Spinal cord (tissue), 10 donors: Measurements from ENCODE around the gene GLT1D1. TPM values are rescaled to one million over a fixed set of nuclear protein-coding genes. Genes with fewer than 3 reads are reported as not detected.
A peak's percentile ranks its signal among the peaks of the same experiment; 100 is the strongest.

Experiments
- DNase-seq, 6 donors: peaks; one replicate each; pipeline versions ENCODE4 v3.0.0 to v3.0.0-alpha.2; 2013 to 2015; ENCODE audit warnings: low spot score in 6 of 6, low read depth in 4 of 6
- H3K27ac ChIP-seq: one replicate; pipeline ENCODE4 v1.5.1; 2013; ENCODE audit warnings: low read depth, low read length, control low read depth
- H3K27me3 ChIP-seq: one replicate; pipeline ENCODE4 v1.6.1; 2013; ENCODE audit warnings: low read length; ENCODE audit not compliant: control insufficient read depth, insufficient read depth
- H3K36me3 ChIP-seq: one replicate; pipeline ENCODE4 v1.6.1; 2013; ENCODE audit warnings: low read length; ENCODE audit not compliant: control insufficient read depth, insufficient read depth
- H3K4me1 ChIP-seq: one replicate; pipeline ENCODE4 v1.6.1; 2013; ENCODE audit warnings: low read length; ENCODE audit not compliant: control insufficient read depth, insufficient read depth
- H3K4me3 ChIP-seq: one replicate; pipeline ENCODE4 v1.5.1; 2013; ENCODE audit warnings: low read depth, low read length, control low read depth
- H3K9me3 ChIP-seq: one replicate; pipeline ENCODE4 v1.6.1; 2013; ENCODE audit warnings: low read length; ENCODE audit not compliant: control insufficient read depth, insufficient read depth
- WGBS: methylation state at CpG from one replicate; pipeline ENCODE4 v1.1.5; 2013; ENCODE audit warnings: missing lambda C conversion rate; ENCODE audit not compliant: insufficient coverage; 5-methylcytosine and 5-hydroxymethylcytosine counted together
- polyA plus RNA-seq, 2 donors: library from polyadenylated mRNA; unstranded; fragments of 120-200 nt; gene quantifications; one replicate each; pipeline ENCODE4 v1.2.1, GENCODE V29; 2013; ENCODE audit not compliant: insufficient read length in 2 of 2
- total RNA-seq, 2 donors: library from RNA; depleted of rRNA in 1 of 2; stranded (reverse); fragments of 120-200 nt in 1 of 2; fragments of >200 nt in 1 of 2; gene quantifications; one replicate each; pipeline versions ENCODE4 v1.2.3 to v1.2.4, GENCODE V29; 2013 to 2014
- donor health status: healthy.

GLT1D1 gene
- total and polyA plus RNA-seq, 4 donors: 6.2 to 25.4 (median 21.9) TPM

DNA sequence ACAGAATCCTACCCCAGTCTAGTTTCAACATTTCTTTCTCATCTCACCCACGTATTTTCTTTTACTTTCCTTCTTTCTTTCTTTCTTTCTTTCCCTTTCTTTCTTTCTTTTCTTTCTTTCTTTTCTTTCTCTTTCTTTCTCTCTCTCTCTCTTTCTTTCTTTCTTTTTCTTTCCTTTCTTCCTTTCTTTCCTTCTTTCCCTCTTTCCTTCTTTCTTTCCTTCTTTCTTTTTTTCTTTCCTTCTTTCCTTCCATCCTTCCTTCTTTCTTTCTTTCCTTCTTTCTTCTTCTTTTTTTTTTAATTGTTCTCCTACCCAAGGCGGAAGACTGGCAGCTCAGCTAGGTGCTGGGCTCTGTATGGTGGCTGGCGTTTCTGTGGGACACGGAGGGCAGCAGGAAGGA lies 55.0 kb downstream of the GLT1D1 start:
- 87% methylated on average over 2 of the region's 4 CpGs for WGBS
- H3K4me3 ChIP-seq: no peak overlapping the region
- H3K9me3 ChIP-seq: no peaks in the 10 kb centered on the region
- no peaks in the 10 kb centered on the region for H3K27me3 ChIP-seq
- H3K36me3 ChIP-seq: no peaks in the 10 kb centered on the region
- H3K27ac ChIP-seq: no peak overlapping the region
- no peaks in the 10 kb centered on the region for H3K4me1 ChIP-seq
- DNase-seq: no peak

DNA sequence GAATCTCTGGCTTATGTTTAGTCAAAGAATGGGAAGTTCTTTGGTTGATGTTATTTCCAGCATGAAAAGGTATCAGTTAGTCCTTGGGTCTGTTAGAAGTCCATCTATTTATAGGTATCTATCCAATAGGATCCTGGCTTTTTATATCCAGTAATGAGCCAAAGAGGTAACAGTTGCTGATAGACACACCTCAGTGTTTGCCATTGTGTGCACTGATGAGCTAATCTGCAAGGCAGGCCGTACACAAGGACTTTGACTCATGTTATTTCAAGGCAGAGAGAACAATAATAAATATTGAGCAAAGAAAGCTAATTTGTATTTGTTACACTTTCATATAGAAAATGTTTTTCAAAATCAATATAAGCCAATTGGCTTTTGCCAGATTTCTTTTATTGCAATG lies 56.4 kb downstream of the GLT1D1 start:
- H3K36me3 ChIP-seq: no peaks in the 10 kb centered on the region
- no peaks in the 10 kb centered on the region for H3K27me3 ChIP-seq
- H3K9me3 ChIP-seq: no peaks in the 10 kb centered on the region
- H3K4me1 ChIP-seq: no peaks in the 10 kb centered on the region
- no peak overlapping the region for H3K4me3 ChIP-seq
- no peak for DNase-seq
- WGBS: no CpG with 5 or more reads among the region's 1 CpG
- H3K27ac ChIP-seq: no peak overlapping the region

- H3K36me3 ChIP-seq: no peaks in the 10 kb centered on the region
- H3K4me3 ChIP-seq: no peak overlapping the region
- H3K4me1 ChIP-seq: no peaks in the 10 kb centered on the region
- no peaks in the 10 kb centered on the region for H3K9me3 ChIP-seq
- WGBS: 95% methylated on average over 8 of the region's 10 CpGs
- H3K27ac ChIP-seq: no peak overlapping the region
- DNase-seq: no peak
- H3K27me3 ChIP-seq: no peaks in the 10 kb centered on the region
These were observed 57.4 kb downstream of the GLT1D1 start for GRCh38 chr12:128910629-128911028.

GRCh38 chr12:128911861-128912260 lies 58.6 kb downstream of the GLT1D1 start:
- H3K4me1 ChIP-seq: no peaks in the 10 kb centered on the region
- H3K36me3 ChIP-seq: no peaks in the 10 kb centered on the region
- no peak overlapping the region for H3K4me3 ChIP-seq
- 83% methylated on average over 2 of the region's 5 CpGs for WGBS
- DNase-seq: no peak
- no peak overlapping the region for H3K27ac ChIP-seq
- H3K9me3 ChIP-seq: no peaks in the 10 kb centered on the region
- no peaks in the 10 kb centered on the region for H3K27me3 ChIP-seq

DNA sequence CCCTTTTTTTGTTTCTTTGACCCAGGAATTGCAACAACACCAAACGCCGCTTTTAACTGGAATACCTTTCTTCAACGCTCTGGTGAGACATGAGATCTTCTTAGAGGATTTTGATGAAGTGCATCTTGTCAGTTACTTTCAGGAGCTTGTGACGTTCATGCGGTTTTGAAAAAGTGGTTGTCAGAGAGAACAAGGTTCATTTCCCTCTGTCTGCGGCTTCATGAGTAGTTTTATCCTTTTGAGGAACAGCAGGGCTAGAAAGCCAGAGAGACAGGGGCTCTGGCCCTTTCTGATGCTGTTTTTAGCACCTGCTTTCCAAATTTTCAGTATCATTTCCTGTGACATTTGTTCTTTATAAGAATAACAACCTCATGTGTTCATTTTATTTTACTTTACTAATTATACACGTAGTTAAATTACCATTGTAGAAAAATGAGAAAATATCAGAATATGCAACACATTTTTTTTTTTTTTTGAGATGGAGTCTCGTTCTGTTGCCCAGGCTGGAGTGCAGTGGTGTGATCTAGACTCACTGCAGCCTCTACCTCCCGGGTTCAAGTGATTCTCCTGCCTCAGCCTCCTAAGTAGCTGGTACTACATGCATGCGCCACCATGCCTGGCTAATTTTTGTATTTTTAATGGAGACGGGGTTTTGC lies 61.8 kb downstream of the GLT1D1 start:
- no peaks in the 10 kb centered on the region for H3K9me3 ChIP-seq
- WGBS: 85% methylated on average over 2 of the region's 11 CpGs
- peak in 2 of 6 donors; percentile 13 to 17 for DNase-seq
- H3K4me1 ChIP-seq: no peaks in the 10 kb centered on the region
- H3K36me3 ChIP-seq: no peaks in the 10 kb centered on the region
- H3K27me3 ChIP-seq: no peaks in the 10 kb centered on the region
- no peak overlapping the region for H3K4me3 ChIP-seq
- no peak overlapping the region for H3K27ac ChIP-seq

- Histone ChIP-seq H3K27ac (no peak overlapping the region), H3K27me3 (no peaks in the 10 kb centered on the region), H3K36me3 (no peaks in the 10 kb centered on the region), H3K4me3 (no peak overlapping the region), H3K4me1 (no peaks in the 10 kb centered on the region), H3K9me3 (no peaks in the 10 kb centered on the region)
- DNase-seq: no peak
- WGBS: no CpG with 5 or more reads among the region's 4 CpGs
These were observed 63.1 kb downstream of the GLT1D1 start for GRCh38 chr12:128916425-128916824.

- no peaks in the 10 kb centered on the region for H3K4me1 ChIP-seq
- no peak overlapping the region for H3K4me3 ChIP-seq
- H3K27ac ChIP-seq: no peak overlapping the region
- 78% methylated on average over 3 of the region's 13 CpGs for WGBS
- DNase-seq: peak in 1 of 6 donors; percentile 81
- H3K36me3 ChIP-seq: no peaks in the 10 kb centered on the region
- no peaks in the 10 kb centered on the region for H3K9me3 ChIP-seq
- H3K27me3 ChIP-seq: no peaks in the 10 kb centered on the region
These were observed 65.4 kb downstream of the GLT1D1 start for GRCh38 chr12:128918481-128919260.

DNA sequence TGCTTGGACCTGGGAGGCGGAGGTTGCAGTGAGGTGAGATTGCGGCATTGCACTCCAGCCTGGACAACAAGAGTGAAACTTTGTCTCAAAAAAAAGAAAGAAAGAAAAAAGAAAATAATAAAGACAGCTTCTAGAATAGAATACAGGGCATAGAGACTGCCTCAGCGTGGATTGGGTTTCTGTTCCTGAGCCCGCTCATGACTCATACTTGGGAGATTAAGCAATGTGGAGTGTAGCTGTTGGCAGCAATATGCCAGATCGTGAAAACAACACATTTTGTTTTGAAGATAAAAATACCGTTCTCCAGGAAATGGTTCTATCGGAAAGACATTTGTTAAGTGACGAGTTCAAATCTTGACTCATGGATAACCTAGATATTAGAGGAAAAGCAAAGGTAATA lies 67.2 kb downstream of the GLT1D1 start:
- Histone ChIP-seq H3K4me3 (no peak overlapping the region), H3K27ac (no peak overlapping the region), H3K36me3 (no peaks in the 10 kb centered on the region), H3K4me1 (no peaks in the 10 kb centered on the region), H3K27me3 (no peaks in the 10 kb centered on the region), H3K9me3 (no peaks in the 10 kb centered on the region)
- 94% methylated on average over 6 of the region's 8 CpGs for WGBS
- DNase-seq: peak in 1 of 6 donors; percentile 16

DNA sequence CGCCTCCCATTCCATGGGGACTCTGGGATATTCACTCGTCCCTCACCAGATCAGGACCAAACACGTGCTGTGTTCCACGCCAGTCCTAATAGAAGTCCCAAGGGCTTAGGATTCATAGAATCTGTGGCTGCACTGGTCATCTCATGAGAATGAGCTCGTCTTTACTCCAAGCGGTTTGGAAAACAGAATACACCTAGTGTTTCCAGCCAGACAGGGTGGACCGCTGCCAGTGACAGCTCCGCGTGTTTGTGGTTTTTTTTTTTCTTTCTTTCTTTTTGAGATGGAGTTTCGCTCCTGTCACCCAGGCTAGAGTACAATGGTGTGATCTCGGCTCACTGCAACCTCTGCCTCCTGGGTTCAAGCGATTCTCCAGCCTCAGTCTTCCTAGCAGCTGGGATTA lies 75.1 kb downstream of the GLT1D1 start:
- Histone ChIP-seq H3K27me3 (no peaks in the 10 kb centered on the region), H3K36me3 (peaks cover 3% of the 10 kb centered on the region), H3K9me3 (no peaks in the 10 kb centered on the region), H3K4me3 (no peak overlapping the region), H3K27ac (no peak overlapping the region), H3K4me1 (peaks cover 4% of the 10 kb centered on the region)
- 83% methylated on average over 6 of the region's 12 CpGs for WGBS
- DNase-seq: no peak

DNA sequence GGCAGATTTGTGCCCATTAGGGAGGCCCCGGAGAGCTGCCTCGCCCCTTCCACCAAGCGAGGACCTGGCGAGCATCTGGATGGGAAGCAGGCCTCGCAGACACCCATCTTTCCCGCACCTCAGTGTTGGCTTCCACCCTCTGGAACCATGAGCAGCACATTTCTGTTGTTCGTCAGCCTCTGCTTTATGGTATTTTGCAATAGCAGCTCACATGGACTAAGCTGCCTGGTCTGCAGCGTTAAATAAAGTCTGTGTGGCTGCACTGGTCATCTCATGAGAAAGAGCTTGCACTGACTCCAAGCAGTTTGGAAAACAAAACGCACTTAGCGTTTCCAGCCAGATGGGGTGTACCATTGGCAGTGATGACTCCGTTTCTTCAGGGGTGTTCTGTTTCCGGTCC lies 75.8 kb downstream of the GLT1D1 start:
- Histone ChIP-seq H3K27ac (no peak overlapping the region), H3K36me3 (peaks cover 3% of the 10 kb centered on the region), H3K4me1 (peaks cover 4% of the 10 kb centered on the region), H3K4me3 (no peak overlapping the region), H3K27me3 (no peaks in the 10 kb centered on the region), H3K9me3 (no peaks in the 10 kb centered on the region)
- no peak for DNase-seq
- 88% methylated on average over 12 of the region's 12 CpGs for WGBS
